ENCODE data around the gene INPP5D. TPM values are rescaled to one million over a fixed set of nuclear protein-coding genes. Genes with fewer than 3 reads are reported as not detected.

Gene INPP5D
- total RNA-seq, 1 donor from 2014 or later = 18.3 TPM

DNA sequence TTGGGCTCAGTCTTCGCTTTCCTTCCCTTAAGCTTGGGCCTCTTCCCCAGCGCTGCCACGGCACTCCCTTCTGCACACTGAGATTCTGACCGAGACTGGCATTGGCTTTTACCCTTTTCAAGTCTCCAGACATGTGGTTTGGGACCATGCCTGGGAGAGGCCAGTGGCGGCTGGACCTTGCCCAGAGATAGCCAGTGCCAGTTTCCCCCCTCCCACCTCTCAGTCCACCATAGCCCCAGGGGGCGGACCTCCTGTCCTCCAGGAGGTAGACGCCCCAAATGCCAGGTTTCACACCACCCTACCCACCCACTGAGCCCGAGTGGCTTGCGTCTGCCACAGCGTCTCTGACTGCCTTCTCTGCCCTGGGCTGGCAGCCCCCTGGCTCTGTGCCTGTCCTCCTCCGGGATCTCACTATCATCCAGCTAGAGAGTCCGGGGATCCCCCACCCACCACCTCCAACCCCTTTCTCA is 47.7 kb downstream of the INPP5D start:
- Mint-ChIP-seq H3K4me3 (no peak overlapping the region), H3K9me3 (no peaks in the 10 kb centered on the region), H3K36me3 (no peaks in the 10 kb centered on the region), H3K27me3 (peaks cover 16% of the 10 kb centered on the region), H3K4me1 (ENCODE audit: unreplicated experiment) (no peaks in the 10 kb centered on the region), H3K27ac (no peak overlapping the region)
- TF ChIP-seq, protein P1, sequence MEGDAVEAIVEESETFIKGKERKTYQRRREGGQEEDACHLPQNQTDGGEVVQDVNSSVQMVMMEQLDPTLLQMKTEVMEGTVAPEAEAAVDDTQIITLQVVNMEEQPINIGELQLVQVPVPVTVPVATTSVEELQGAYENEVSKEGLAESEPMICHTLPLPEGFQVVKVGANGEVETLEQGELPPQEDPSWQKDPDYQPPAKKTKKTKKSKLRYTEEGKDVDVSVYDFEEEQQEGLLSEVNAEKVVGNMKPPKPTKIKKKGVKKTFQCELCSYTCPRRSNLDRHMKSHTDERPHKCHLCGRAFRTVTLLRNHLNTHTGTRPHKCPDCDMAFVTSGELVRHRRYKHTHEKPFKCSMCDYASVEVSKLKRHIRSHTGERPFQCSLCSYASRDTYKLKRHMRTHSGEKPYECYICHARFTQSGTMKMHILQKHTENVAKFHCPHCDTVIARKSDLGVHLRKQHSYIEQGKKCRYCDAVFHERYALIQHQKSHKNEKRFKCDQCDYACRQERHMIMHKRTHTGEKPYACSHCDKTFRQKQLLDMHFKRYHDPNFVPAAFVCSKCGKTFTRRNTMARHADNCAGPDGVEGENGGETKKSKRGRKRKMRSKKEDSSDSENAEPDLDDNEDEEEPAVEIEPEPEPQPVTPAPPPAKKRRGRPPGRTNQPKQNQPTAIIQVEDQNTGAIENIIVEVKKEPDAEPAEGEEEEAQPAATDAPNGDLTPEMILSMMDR (conservative IDR thresholded peaks at IDR 0.05) = no peak
- DNase-seq (ENCODE audit: extremely low spot score, unreplicated experiment) = no peak

DNA sequence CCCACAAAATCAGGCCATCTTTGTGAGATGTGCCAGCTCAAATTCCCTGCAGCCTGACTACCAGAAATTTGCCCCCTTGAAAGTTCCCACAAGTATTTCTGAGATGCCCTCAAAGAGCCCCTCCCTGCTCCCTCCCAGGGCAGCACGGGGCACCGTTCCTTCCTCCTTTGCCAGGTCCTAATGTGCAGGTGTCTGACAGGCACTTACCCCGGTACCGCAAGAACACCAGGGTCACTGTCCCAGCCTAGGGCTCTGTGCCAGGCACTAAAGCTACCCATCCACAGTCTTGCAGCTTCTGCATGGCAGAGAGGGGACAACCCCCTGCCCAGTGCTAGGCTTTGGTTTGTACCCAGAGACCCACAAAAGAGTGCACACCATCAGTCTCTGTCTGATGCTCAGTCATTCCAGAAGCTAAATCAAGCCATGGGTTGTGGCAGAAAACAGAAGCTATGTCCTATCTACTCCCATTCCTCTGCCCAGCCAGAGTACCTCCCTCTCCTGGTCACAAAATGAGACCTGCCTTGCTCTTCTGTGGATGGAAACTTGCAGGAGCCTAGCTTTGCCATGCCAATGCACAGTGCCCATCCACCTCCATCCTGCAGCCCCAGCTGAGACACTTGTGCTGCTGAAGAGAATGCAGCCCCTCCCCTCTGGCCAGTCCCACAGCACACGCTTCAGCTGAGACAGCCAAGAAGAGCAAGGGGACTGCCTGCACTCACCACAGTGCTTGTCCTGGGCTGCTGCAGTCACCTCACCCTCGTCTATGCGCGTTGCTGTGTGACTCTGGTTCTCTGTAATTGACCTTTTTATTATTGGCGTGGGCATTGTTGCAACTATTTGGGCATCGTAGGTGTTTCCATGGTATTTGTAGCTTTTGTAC is 48.7 kb downstream of the INPP5D start:
- Mint-ChIP-seq H3K27ac (no peak overlapping the region), H3K36me3 (no peaks in the 10 kb centered on the region), H3K27me3 (peaks cover 16% of the 10 kb centered on the region), H3K9me3 (no peaks in the 10 kb centered on the region), H3K4me3 (no peak overlapping the region), H3K4me1 (ENCODE audit: unreplicated experiment) (no peaks in the 10 kb centered on the region)
- DNase-seq (ENCODE audit: extremely low spot score, unreplicated experiment) = no peak
- TF ChIP-seq, protein P1 (conservative IDR thresholded peaks at IDR 0.05) = no peak

DNA sequence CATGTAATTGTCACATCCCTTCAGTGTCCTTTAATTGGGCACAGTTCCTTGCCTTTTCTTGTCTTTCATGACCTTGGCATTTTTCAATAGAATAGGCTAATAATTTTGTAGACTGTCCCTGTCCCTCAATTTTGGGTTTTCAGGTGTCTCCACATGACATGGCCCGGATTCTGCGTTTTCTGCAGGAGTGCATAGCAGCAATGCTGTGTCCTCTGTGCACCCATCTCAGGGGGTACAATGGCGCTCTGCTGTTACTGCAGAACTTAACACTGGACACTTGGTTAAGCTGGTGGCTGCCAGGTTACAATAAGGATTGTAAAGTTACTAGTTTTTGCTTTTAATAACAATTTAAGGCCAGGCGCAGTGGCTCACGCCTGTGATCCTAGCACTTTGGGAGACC is 51.3 kb downstream of the INPP5D start:
- Mint-ChIP-seq H3K27ac (no peak overlapping the region), H3K36me3 (no peaks in the 10 kb centered on the region), H3K4me3 (no peak overlapping the region), H3K4me1 (ENCODE audit: unreplicated experiment) (no peaks in the 10 kb centered on the region), H3K9me3 (no peaks in the 10 kb centered on the region), H3K27me3 (peaks cover 12% of the 10 kb centered on the region)
- TF ChIP-seq, protein P1 (conservative IDR thresholded peaks at IDR 0.05) = no peak
- no peak for DNase-seq (ENCODE audit: extremely low spot score, unreplicated experiment)

DNA sequence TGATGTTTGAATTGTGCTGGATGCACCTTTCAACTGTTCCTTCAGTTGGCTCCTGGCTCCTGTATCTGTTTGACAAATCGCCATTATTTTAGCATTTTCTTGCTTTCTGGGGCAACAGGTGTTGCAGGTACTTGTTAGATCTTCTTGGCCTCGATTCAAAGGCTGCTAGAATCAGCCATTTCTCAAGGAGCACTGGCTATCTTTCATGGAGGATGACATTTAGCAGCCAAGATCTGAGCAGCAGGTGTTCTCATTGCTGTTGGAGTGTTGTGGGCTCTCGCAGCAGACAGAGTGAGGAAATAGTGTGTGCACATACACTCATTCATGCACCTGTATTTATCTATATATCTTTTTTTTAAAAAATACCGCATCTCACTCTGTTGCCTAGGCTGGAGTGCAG is 52.2 kb downstream of the INPP5D start:
- Mint-ChIP-seq H3K9me3 (no peaks in the 10 kb centered on the region), H3K27ac (peak overlapping the region; percentile 10), H3K4me1 (ENCODE audit: unreplicated experiment) (no peaks in the 10 kb centered on the region), H3K4me3 (no peak overlapping the region), H3K36me3 (no peaks in the 10 kb centered on the region), H3K27me3 (peaks cover 12% of the 10 kb centered on the region)
- TF ChIP-seq, protein P1 (conservative IDR thresholded peaks at IDR 0.05) = no peak
- no peak for DNase-seq (ENCODE audit: extremely low spot score, unreplicated experiment)

DNA sequence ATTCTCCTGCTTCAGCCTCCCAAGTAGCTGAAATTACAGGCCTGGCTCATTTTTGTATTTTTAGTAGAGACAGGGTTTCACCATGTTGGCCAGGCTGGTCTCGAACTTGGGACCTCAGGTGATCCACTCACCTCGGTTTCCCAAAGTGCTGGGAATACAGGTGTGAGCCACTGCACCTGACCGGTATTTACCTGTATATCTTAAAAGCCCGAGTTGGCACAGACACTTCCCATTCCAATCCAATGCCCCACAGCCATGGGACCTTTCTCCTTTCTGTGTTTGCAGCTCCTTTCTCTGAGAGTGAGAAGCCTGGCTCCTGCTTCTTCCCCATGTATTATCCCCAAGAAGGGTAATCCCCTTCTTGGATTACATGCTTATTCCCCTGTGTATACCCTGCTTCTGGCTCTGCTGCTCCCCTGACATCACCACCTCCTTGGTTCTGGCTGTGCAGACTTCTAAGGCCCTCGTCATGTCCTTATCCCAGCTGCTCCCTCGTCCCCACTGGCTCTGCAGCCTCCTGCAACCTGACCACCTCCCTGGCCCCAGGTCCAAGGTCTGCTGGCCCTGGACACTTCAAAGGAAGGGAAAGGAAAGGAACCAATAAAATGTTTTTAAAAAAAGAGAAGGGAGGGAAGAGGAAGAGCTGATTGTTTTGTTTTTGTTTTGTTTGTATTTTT is 52.8 kb downstream of the INPP5D start:
- TF ChIP-seq, protein P1 (conservative IDR thresholded peaks at IDR 0.05) = no peak

More for the DNA sequence above, 52.8 kb downstream of the INPP5D start:
- no peak overlapping the region for H3K4me3 Mint-ChIP-seq
- H3K9me3 Mint-ChIP-seq = no peaks in the 10 kb centered on the region
- H3K27ac Mint-ChIP-seq = no peak overlapping the region
- H3K36me3 Mint-ChIP-seq = no peaks in the 10 kb centered on the region
- DNase-seq (ENCODE audit: extremely low spot score, unreplicated experiment) = no peak
- peaks cover 12% of the 10 kb centered on the region for H3K27me3 Mint-ChIP-seq
- no peaks in the 10 kb centered on the region for H3K4me1 Mint-ChIP-seq (ENCODE audit: unreplicated experiment)
